Activated T-cell treated with anti-CD3 and anti-CD28 coated beads for 1 hour (primary cell): ENCODE data around the gene SCRN1.

Experiments used
- DNase-seq: peaks from one replicate; pipeline ENCODE4 v3.0.0-alpha.2; 2020; ENCODE audit warnings: low read depth

SCRN1 gene

GRCh38 chr7:29989257-29989995 is at the start of gene SCRN1:
Gene SCRN1 (minus strand): TSS chr7:29989801. CDS start chr7:29969067, 20,734 bp downstream.
- no peak for DNase-seq

GRCh38 chr7:30038196-30038980 is 48.8 kb upstream of the SCRN1 start:
- no peak for DNase-seq

GRCh38 chr7:30036220-30036619 is 46.6 kb upstream of the SCRN1 start:
- DNase-seq, result no peak

- no peak for DNase-seq
These were observed 44.9 kb upstream of the SCRN1 start for GRCh38 chr7:30034501-30034900.

GRCh38 chr7:30032310-30033125 is 42.9 kb upstream of the SCRN1 start:
- DNase-seq, result no peak

- DNase-seq, result no peak
These were observed 40.1 kb upstream of the SCRN1 start for GRCh38 chr7:30029696-30030095.

- no peak for DNase-seq
These were observed 39.4 kb upstream of the SCRN1 start for GRCh38 chr7:30028749-30029635.

GRCh38 chr7:30028216-30028748 is 38.7 kb upstream of the SCRN1 start, which contains the start of gene PLEKHA8:
Gene PLEKHA8 (plus strand): TSS chr7:30028412. CDS start chr7:30028763, 351 bp downstream.
- DNase-seq, result peak; percentile 85

GRCh38 chr7:30027740-30028215 is 38.2 kb upstream of the SCRN1 start:
- DNase-seq, result no peak

GRCh38 chr7:30027065-30027456 is 37.5 kb upstream of the SCRN1 start:
- no peak for DNase-seq

- DNase-seq, result peak; percentile 81
These were observed 36.8 kb upstream of the SCRN1 start, which contains the start of gene FKBP14 for GRCh38 chr7:30026229-30027064. Gene FKBP14 (minus strand): TSS chr7:30026702. CDS start chr7:30026508, 194 bp downstream.

- no peak for DNase-seq
These were observed 33.9 kb upstream of the SCRN1 start for GRCh38 chr7:30023524-30023923.

- DNase-seq, result no peak
These were observed 33.4 kb upstream of the SCRN1 start for GRCh38 chr7:30022991-30023390.

GRCh38 chr7:30020535-30020934 is 30.9 kb upstream of the SCRN1 start:
- DNase-seq, result no peak

GRCh38 chr7:30019960-30020359 is 30.4 kb upstream of the SCRN1 start:
- DNase-seq, result no peak

- DNase-seq, result no peak
These were observed 29.8 kb upstream of the SCRN1 start for GRCh38 chr7:30019387-30019786.

GRCh38 chr7:30018451-30018850 is 28.9 kb upstream of the SCRN1 start:
- no peak for DNase-seq

GRCh38 chr7:30012757-30013156 is 23.2 kb upstream of the SCRN1 start:
- DNase-seq, result no peak

GRCh38 chr7:30010021-30010420 is 20.4 kb upstream of the SCRN1 start:
- no peak for DNase-seq

- DNase-seq, result no peak
These were observed 15.9 kb upstream of the SCRN1 start for GRCh38 chr7:30005464-30005863.
